PC-3 (cell line): ENCODE results near the gene C2CD3. TPM values are rescaled to one million over a fixed set of nuclear protein-coding genes. Genes with fewer than 3 reads are reported as not detected.

Source experiments
- ATAC-seq: fragments of 200-7000 bp; cut with Tn5 transposase; 2 replicates; pipeline ENCODE4 v1.9.1; 2020; ENCODE audit warnings: mild to moderate bottlenecking, moderate library complexity
- BruUV-seq: library from RNA; stranded (reverse); fragments of 400-500 nt; replicated peaks from 2 replicates; lab custom pipeline; 2021; lab: Mats Ljungman, UMichigan
- CTCF ChIA-PET: fragments of 300-600 bp; sonication (Branson Sonifier 250); formaldehyde crosslinking; loops from one replicate; lab custom pipeline; 2022; ENCODE audit warnings: antibody characterized with exemption; lab: Charles Lee
- POLR2A ChIA-PET: fragments of 300-600 bp; sonication (Branson Sonifier 250); formaldehyde crosslinking; loops from one replicate; lab custom pipeline; 2022; ENCODE audit warnings: antibody characterized with exemption; ENCODE audit not compliant: unreplicated experiment; lab: Charles Lee
- DNase-seq: peaks from one replicate; pipeline ENCODE4 v3.0.0-alpha.2; 2015
- H2AFZ ChIP-seq: fragments of 300-600 bp; sonication (generic); 2 replicates; pipeline ENCODE4 v1.6.0; 2016; ENCODE audit warnings: antibody characterized with exemption, low read length
- H3F3A ChIP-seq: fragments of 300-600 bp; sonication (generic); one replicate; pipeline ENCODE4 v1.6.0; 2017; ENCODE audit warnings: antibody characterized with exemption, low read length, control low read depth, mild to moderate bottlenecking; ENCODE audit not compliant: unreplicated experiment
- H3K27ac ChIP-seq: fragments of 300-600 bp; sonication (generic); 2 replicates; pipeline ENCODE4 v1.5.1; 2016; ENCODE audit warnings: mild to moderate bottlenecking, low read length
- H3K27me3 ChIP-seq: fragments of 300-600 bp; sonication (generic); 2 replicates; pipeline ENCODE4 v1.6.1; 2016; ENCODE audit warnings: low read length, mixed read lengths
- H3K36me3 ChIP-seq: fragments of 300-600 bp; sonication (generic); 2 replicates; pipeline ENCODE4 v1.6.1; 2016; ENCODE audit warnings: low read depth, mixed run types, low read length, mixed read lengths
- H3K4me1 ChIP-seq: fragments of 300-600 bp; sonication (generic); 2 replicates; pipeline ENCODE4 v1.5.1; 2016; ENCODE audit warnings: low read length; ENCODE audit not compliant: insufficient read depth
- H3K4me2 ChIP-seq: fragments of 300-600 bp; sonication (generic); 2 replicates; pipeline ENCODE4 v1.6.0; 2016; ENCODE audit warnings: low read length
- H3K4me3 ChIP-seq: fragments of 300-600 bp; sonication (generic); 2 replicates; pipeline ENCODE4 v1.5.1; 2016; ENCODE audit warnings: mild to moderate bottlenecking, low read length, mixed read lengths
- H3K79me2 ChIP-seq: fragments of 300-600 bp; sonication (generic); 2 replicates; pipeline ENCODE4 v1.6.1; 2017; ENCODE audit warnings: low read length, mixed read lengths
- H3K9ac ChIP-seq: fragments of 300-600 bp; sonication (generic); 2 replicates; pipeline ENCODE4 v1.6.0; 2016; ENCODE audit warnings: mild to moderate bottlenecking, low read length
- H3K9me2 ChIP-seq: fragments of 300-600 bp; sonication (generic); replicated peaks from 2 replicates; pipeline ENCODE4 v1.6.1; 2016; ENCODE audit warnings: mixed run types, low read length, mixed read lengths
- H3K9me3 ChIP-seq: fragments of 300-600 bp; sonication (generic); 2 replicates; pipeline ENCODE4 v1.6.1; 2016; ENCODE audit warnings: low read length, mixed read lengths
- H4K20me1 ChIP-seq: fragments of 300-600 bp; sonication (generic); 2 replicates; pipeline ENCODE4 v1.6.1; 2016; ENCODE audit warnings: low read length, mixed read lengths
- EZH2 ChIP-seq: fragments of 300-600 bp; sonication (generic); IDR thresholded peaks from one replicate; pipeline ENCODE4 v1.6.1; 2017; ENCODE audit warnings: antibody characterized with exemption, mild to moderate bottlenecking, low read length; ENCODE audit not compliant: unreplicated experiment
- EZH2phosphoT487 ChIP-seq: fragments of 300-600 bp; sonication (generic); IDR thresholded peaks from 2 replicates; pipeline ENCODE4 v1.6.1; 2018; ENCODE audit warnings: mild to moderate bottlenecking, antibody characterized with exemption, low read length, borderline replicate concordance
- intact Hi-C: fragments of 100-400 bp; cut with micrococcal nuclease; formaldehyde crosslinking; loops from 2 replicates; pipeline ENCODE4 v1.9.0; 2023
- total RNA-seq: library from RNA; depleted of rRNA; stranded (reverse); fragments of >200 nt; gene quantifications from 2 replicates; pipeline ENCODE4 v1.2.3, GENCODE V29; 2014
- TF ChIP-seq, protein P1 (sequence below): fragments of 300-600 bp; sonication (generic); conservative IDR thresholded peaks from 2 replicates; pipeline ENCODE4 v1.5.1; 2017; ENCODE audit warnings: antibody characterized with exemption, low read depth, mild to moderate bottlenecking, low read length

The C2CD3 gene
- total RNA-seq, 1 experiment from 2014 or later: 27.3 TPM

DNA sequence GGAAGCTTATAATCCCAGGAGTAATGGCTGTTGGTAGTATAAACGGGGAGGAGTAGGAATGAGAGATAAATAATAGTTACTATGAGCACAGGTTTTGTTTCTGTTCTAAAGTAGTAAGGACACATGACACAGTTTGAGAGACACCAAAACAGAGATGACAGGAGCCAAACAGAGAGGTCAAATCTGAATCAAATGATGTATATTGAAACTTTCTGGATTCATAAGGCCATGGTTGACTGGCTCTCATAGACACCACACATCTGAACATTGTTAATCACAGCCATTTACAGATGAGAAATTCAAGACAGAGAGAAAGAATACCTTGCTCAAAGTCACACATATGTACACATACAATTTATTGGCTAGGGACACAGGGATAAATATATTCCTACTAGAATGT, 98.5 kb downstream of the C2CD3 start:
- H3K36me3 ChIP-seq: peaks cover 14% of the 10 kb centered on the region
- no peaks in the 10 kb centered on the region for H3K27me3 ChIP-seq
- no peaks in the 10 kb centered on the region for H3K9me2 ChIP-seq
- BruUV-seq: no TSS peak
- no peak overlapping the region for H3K9ac ChIP-seq
- no peaks in the 10 kb centered on the region for H3F3A ChIP-seq
- DNase-seq (no peak), ATAC-seq (no peak)
- H2AFZ ChIP-seq: no peak overlapping the region
- peaks cover 49% of the 10 kb centered on the region for H3K4me1 ChIP-seq
- no peak overlapping the region for H3K4me2 ChIP-seq
- no peaks in the 10 kb centered on the region for H3K79me2 ChIP-seq
- ChIA-PET CTCF (no interaction called here), POLR2A (no interaction called here)
- H3K27ac ChIP-seq: no peak overlapping the region
- H4K20me1 ChIP-seq: no peaks in the 10 kb centered on the region
- H3K9me3 ChIP-seq: no peaks in the 10 kb centered on the region
- intact Hi-C loops: no loop called here
- TF ChIP-seq, protein P1, sequence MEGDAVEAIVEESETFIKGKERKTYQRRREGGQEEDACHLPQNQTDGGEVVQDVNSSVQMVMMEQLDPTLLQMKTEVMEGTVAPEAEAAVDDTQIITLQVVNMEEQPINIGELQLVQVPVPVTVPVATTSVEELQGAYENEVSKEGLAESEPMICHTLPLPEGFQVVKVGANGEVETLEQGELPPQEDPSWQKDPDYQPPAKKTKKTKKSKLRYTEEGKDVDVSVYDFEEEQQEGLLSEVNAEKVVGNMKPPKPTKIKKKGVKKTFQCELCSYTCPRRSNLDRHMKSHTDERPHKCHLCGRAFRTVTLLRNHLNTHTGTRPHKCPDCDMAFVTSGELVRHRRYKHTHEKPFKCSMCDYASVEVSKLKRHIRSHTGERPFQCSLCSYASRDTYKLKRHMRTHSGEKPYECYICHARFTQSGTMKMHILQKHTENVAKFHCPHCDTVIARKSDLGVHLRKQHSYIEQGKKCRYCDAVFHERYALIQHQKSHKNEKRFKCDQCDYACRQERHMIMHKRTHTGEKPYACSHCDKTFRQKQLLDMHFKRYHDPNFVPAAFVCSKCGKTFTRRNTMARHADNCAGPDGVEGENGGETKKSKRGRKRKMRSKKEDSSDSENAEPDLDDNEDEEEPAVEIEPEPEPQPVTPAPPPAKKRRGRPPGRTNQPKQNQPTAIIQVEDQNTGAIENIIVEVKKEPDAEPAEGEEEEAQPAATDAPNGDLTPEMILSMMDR: no peak
- TF ChIP-seq EZH2 (no peak), EZH2phosphoT487 (no peak)
- H3K4me3 ChIP-seq: no peak overlapping the region

DNA sequence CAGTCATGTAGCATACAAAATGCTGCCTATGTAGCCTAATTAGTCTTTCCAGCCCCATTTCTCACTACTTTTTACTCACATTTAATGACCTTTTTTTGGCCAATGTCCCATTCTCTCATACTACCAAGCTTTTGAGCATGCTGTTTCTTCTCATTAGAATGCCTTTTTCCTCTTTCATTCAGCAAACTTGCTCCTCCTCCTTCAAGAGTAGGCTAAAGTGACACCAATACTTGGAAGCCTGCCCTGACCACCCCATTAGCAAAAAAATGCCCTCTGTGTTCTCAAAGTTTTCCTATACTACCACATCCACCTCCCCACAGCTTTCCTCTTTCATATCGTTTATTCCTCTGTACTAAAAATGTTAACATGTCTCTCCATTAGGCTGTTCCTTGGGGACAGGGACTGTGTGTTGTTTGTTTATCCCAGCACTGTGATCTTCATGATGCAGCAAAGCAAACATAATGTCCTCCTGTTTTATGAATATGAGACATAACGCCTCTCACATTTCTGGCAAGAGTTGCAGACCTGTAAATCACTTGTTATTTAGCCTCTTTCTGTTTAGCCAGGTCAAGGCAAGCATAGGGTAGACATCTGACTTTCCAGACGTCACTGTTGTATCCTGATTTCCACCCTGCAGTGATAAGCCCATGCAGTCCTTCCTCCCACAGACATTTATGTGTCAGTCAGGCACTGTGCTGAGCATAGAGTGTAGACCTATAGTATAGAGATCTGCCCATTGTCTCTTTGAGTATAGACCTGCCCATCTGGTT, 99.9 kb downstream of the C2CD3 start:
- Histone ChIP-seq H3K79me2 (no peaks in the 10 kb centered on the region), H3K27me3 (no peaks in the 10 kb centered on the region), H3K9me3 (no peaks in the 10 kb centered on the region), H3K36me3 (peaks cover 14% of the 10 kb centered on the region), H3K27ac (peak overlapping the region; percentile 90), H3F3A (no peaks in the 10 kb centered on the region), H3K4me1 (peaks cover 59% of the 10 kb centered on the region), H2AFZ (no peak overlapping the region), H3K4me2 (peak overlapping the region; percentile 43), H3K4me3 (no peak overlapping the region), H3K9ac (peak overlapping the region; percentile 19; the same call in 1 of the 2 replicates), H4K20me1 (no peaks in the 10 kb centered on the region), H3K9me2 (no peaks in the 10 kb centered on the region)
- no TSS peak for BruUV-seq
- TF ChIP-seq, protein P1: no peak
- TF ChIP-seq EZH2 (no peak), EZH2phosphoT487 (no peak)
- ChIA-PET CTCF (no interaction called here), POLR2A (no interaction called here)
- intact Hi-C loops: loop anchor here (2.0 kb wide), 1 partner anchor 14 kb away; no protein-coding TSS in a partner anchor
- DNase-seq: peak; percentile 70
- peak; percentile 52 for ATAC-seq
